ENCODE results near the gene HAUS5.

Gene HAUS5

GRCh38 chr19:35665157-35665556 is 52.6 kb downstream of the HAUS5 start:
- H3K4me3 ChIP-seq (ENCODE audit: low read depth, low read length), result no peak overlapping the region
- DNase-seq (ENCODE audit: low read depth), result no peak

DNA sequence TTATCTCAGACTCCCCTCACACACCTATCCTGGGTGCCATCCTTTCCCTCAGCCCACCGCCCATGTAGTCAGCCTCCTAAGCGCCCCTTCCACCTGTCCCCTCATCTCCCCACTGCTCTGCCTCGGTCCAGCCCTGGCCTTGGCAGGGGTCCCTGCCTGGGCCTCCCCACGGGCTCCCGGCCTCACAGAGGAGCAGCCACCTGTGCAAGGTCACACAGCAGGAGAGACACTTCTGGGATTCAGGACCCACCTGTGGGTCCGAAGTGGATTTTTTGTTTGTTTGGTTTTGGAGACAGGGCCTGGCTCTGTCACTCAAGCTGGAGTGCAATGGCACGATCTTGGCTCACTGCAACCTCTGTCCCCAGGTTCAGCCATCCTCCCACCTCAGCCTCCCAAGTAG is 53.1 kb downstream of the HAUS5 start:
- DNase-seq (ENCODE audit: low read depth), result no peak
- no peak overlapping the region for H3K4me3 ChIP-seq (ENCODE audit: low read depth, low read length)

GRCh38 chr19:35666251-35666913 is 53.8 kb downstream of the HAUS5 start, which contains the start of gene UPK1A:
Gene UPK1A (plus strand): TSS chr19:35666517. CDS start chr19:35666813, 296 bp downstream.
- DNase-seq (ENCODE audit: low read depth), result no peak
- H3K4me3 ChIP-seq (ENCODE audit: low read depth, low read length), result no peak within 1 kb of the TSS

GRCh38 chr19:35669566-35669965 is 57.0 kb downstream of the HAUS5 start:
- no peak overlapping the region for H3K4me3 ChIP-seq (ENCODE audit: low read depth, low read length)
- no peak for DNase-seq (ENCODE audit: low read depth)

GRCh38 chr19:35669974-35670373 is 57.4 kb downstream of the HAUS5 start:
- H3K4me3 ChIP-seq (ENCODE audit: low read depth, low read length), result no peak overlapping the region
- DNase-seq (ENCODE audit: low read depth), result no peak

DNA sequence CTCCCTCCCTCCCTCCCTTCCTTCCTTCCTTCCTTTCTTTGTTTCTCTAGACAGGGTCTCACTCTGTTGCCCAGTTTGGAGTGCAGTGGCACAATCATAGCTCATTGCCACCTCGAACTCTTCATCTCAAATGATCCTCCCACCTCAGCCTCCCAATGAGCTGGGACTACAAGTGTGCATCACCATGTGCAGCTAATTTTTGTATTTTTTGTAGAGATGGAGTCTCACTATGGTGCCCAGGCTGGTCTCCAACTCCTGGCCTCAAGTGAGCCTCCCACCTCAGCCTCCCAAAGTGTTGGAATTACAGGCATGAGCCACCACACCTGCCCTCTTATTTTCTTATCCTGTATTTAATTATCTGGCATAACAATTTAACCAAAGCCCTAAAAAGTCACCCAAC is 58.2 kb downstream of the HAUS5 start:
- no peak overlapping the region for H3K4me3 ChIP-seq (ENCODE audit: low read depth, low read length)
- DNase-seq (ENCODE audit: low read depth), result no peak

GRCh38 chr19:35671818-35672217 is 59.3 kb downstream of the HAUS5 start:
- DNase-seq (ENCODE audit: low read depth), result no peak
- no peak overlapping the region for H3K4me3 ChIP-seq (ENCODE audit: low read depth, low read length)

DNA sequence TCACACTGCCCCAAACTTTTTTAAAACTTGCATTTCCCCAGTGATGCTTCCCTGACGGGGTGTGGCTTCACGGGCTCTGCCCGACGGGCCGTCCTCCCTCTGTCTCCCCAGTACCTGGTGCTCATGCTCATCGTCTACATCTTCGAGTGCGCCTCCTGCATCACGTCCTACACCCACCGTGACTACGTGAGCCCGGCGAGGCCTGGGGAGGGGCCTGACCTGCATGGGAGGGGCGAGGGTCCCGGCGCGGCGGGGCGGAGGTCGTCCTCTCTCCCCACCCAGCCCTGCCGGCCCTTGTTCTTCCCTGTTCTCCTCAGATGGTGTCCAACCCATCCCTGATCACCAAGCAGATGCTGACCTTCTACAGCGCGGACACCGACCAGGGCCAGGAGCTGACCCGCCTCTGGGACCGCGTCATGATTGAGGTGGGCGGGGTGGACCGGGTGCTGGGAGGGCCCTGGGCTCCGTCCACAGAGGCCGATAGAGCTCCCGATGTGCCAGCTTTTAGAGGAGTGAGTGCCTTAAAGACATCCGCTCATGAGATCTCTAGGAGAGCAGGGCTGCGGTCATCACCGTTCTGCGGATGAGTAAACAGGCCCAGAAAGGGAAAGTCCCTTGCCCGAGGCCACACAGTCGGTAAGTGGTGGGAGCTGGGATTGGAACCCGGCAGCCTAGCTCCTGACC is 60.7 kb downstream of the HAUS5 start:
- no peak for DNase-seq (ENCODE audit: low read depth)
- H3K4me3 ChIP-seq (ENCODE audit: low read depth, low read length), result peak overlapping the region; percentile 45

Data from skeletal muscle cell (primary cell).